CD4-positive, alpha-beta T cell treated with Interleukin-17A for 4 hours (primary cell): ENCODE results near the gene UFSP2.

Experiments used
- DNase-seq: peaks from one replicate; pipeline ENCODE4 v3.0.0-alpha.2; 2020; ENCODE audit warnings: mixed read lengths

The UFSP2 gene

DNA sequence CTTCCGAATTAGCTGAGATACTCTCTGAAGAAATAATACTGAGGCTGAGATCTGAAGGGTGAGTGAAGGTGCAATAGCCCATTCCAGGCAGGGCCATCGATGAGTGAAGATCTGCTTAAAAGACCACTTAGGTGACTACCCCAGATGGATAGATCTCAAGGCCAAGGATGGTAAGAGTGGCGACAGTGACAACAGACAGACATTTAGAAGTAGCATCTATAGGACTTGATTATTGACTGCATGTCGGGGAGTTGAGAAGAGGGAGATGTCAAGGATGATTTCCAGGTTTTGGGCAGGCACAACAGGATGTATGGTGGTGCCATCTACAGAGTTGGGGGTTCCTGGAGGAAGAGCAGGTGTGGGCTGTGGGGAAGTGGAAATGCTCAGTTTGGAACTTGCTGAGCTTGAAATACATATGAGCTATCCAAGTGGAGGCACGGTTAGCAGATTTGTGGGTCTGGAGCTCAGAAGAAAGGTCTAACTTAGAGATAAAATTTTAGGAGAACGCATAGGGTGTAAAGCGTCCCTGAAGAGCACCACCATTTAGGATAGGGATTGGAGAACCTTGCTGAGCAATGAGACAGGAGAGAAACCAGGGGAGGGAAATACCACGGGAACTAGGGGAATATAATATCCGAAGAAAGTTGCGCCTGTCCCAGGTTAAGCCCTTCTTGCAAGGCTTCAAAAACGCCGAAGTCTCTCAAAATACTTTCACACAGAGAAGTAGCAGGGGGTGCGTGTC lies 688 bp downstream of the UFSP2 start:
- DNase-seq, result peak; percentile 8

DNA sequence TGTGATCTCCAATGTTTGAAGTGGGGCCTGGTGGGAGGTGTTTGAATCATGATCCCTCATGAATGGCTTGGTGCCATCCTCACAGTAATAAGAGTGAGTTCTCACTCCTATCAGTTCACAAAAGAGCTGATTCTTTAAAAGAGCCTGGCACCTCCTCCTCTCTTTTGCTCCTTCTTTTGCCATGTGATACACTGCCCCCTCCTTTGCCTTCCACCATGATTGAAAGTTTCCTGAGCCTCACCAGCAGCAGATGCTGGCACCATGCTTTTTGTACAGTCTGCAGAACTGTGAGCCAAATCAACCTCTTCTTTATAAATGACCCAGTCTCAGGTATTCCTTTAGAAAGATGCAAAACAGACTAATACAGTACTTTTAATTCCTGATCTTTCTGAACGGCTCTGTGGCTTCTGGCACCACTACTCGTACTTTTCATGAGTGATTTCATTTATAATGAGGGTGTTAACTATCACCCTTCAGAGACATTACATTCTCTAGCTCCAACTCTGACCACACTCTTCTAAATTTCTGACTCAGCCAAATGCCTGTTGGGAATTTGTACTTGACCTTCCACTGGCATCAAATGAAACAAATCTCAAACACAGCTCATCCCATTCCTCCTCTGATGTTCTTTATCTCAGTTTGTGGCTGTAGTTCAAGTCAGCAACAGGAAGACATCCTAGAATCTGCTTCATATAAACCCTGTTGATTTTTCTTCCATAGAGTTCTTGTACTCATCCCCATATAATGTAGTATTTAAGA lies 4.2 kb downstream of the UFSP2 start:
- DNase-seq, result no peak

DNA sequence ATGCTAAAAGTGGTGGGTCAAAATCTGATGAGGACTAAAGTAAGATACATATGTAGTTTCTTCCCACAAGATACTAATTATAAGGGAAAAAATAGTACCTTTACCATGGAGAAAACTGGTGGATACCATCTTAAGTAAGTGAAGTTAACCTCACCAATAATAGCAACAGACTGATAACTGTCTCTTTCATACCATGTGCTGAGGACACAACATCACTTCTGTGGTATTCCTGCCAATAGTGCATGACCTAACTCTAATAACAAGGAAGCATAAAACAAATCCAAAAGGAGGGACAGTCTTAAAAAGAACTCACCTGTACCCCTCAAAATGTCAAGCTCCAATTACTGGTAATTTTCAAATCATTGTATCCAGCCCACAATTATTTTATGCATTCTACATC lies 8.8 kb downstream of the UFSP2 start:
- no peak for DNase-seq

DNA sequence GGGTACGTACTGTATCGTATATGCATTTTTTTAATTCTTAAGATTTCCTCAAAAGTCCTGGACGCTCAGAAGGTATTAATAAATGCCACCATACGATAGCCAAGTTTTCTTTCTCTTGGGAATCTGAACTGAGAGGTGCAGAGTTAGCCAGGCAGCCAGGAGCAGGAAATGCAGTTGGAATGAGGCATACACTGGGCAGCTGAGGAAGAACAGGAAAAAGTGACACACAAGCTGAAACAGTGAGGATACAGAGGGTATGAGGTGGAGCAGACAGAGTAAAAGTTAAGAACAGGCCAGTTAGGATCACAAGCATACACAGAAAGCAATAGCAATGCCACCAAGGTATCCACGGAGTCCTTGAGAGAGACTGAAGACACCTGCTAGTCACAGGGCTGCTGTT lies 13.4 kb downstream of the UFSP2 start:
- no peak for DNase-seq

DNA sequence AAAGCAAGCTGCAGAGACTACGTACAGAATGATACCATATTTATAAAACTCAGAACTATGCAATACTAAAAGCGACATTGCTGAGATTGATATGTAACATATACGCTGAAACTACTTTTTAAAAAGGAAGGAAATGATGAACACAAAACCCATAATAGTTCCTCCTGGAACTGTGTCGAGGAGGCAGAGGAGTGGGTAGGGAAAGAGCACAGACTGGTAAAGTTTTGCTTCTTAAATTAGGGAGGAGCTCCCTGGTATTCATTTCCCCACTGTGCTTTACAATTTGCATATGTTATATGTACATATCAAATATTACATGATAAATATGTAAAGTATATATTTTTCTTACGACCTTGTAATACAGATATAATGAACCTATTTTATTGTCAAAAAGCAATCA lies 13.9 kb downstream of the UFSP2 start:
- DNase-seq, result no peak

DNA sequence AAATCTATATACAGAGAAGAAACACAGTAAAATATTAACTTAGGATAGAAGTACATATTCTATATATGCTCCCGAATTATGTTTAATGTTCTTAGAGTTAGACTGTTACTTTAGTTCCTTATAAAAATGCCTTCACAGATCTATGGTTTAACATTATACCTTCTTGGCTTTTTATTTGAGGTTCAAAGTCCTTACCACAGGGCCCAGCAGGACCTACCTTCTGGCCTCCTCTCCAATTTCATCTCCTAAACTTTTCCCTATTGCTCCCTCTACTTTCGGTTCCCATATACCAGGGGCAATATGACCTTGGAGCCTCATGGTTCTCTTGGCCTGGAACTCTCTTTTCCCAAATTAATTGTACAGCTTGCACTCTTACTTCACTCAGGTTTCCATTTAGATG lies 17.3 kb downstream of the UFSP2 start:
- no peak for DNase-seq

DNA sequence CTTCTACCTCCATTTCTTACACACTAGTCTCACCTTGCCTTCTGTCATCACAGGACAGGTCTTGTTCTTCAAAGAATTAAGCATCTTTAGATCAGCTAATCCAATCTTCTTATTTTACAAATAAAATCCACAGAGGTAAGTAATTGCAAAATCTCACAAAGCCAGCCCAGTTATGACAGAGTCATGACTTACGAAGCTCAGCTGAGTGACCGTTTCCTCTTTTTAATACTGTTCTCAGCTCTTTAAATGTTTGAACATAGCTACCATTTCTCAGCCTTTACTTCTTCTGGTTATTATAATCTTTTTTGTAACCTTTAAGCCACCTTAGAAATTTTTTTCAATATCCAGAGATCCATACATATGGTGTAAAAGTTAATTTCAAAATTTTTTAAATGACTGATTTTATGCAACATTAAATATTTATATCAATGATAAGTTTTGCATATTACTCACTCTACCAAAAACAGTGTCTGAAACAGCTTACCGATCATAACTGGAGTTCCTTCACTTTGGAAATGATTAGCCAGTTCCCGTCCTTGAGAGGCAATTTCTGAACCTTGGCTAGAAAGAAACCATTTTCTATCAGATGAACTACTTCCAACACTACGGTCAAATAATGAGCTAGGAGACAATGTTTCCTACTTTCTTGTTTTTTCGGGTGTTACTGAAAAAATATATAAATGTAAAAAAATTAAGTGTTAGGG lies 20.3 kb downstream of the UFSP2 start:
- no peak for DNase-seq

DNA sequence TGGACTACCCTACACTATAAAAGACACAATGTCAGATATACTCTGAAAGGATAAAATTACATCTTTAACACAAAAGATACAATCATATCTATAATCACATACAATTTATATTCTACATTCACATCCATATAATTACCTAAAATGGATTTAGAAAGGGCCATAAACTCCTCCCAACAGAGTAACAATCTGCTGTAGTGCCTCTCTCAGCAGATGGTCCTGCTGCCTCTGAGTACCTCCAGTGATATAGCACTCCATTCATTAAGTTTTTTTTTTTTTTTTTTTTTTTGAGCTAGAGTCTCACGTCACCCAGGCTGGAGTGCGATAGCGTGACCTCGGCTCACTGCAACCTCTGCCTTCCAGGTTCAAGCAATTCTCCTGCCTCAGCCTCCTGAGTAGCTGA lies 21.7 kb downstream of the UFSP2 start:
- no peak for DNase-seq

DNA sequence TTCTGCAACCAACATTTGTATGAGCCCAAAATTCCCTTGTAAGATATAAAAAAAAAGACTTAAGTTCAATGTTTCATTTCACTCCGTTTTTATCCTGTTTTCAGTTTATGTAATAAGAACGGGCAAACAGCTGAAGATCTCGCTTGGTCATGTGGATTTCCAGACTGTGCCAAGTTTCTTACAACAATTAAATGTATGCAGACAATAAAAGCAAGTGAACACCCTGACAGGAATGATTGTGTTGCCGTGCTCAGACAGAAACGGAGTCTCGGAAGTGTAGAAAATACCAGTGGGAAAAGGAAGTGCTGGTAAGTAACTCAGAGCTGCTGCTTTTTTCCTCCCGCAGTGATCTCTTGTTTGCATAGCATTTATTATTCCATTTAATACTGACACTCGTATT lies 26.3 kb downstream of the UFSP2 start:
- DNase-seq, result no peak

DNA sequence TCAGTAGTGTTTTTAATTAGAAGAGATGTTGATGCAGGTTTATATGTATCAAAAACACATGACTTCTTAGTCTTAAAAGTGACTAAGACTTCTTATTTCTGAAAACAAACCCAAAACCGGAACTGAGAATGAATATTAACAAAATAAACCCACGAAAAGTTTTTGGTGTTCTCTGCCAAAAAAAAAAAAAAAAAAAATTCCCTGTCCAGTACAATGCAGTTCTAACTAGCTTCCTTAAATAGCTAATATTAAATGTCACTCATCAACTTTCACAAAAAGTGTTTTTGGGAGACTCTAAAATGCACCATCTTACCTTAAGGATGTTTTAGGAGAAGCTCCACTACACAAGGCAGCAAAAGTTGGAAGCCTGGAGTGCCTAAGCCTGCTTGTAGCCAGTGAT lies 27.1 kb downstream of the UFSP2 start:
- DNase-seq, result no peak

DNA sequence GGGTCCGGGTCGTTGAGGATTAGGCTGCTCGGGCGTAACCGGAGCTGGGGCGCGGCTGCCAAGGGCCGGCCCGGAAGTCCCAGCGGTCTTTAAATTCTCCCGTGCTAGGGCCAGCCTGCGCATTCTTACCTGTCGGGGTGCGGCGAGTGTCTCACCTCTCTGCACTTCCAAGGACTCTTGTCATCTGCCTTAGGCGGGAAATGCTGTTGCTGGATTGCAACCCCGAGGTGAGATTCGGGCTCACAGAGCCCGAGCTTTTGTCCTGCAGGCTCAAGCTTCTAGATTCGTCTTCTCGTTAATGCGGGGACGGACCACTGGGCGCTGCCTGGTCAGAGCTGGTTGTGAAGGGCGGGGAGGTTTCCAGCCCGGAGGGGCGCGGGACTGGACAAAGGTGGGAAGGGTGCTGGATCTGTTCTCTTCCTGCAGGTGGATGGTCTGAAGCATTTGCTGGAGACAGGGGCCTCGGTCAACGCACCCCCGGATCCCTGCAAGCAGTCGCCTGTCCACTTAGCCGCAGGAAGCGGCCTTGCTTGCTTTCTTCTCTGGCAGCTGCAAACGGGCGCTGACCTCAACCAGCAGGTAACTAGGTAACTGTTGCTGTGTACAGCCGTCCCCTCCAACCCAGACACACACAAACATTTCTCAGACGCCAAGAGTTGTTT lies 28.9 kb downstream of the UFSP2 start, which contains the start of gene ANKRD37:
Gene ANKRD37, plus strand, starts transcription at position 118 of the 662 bp plus-strand sequence. Its CDS starts 83 bp downstream, at position 201.
- DNase-seq, result no peak

DNA sequence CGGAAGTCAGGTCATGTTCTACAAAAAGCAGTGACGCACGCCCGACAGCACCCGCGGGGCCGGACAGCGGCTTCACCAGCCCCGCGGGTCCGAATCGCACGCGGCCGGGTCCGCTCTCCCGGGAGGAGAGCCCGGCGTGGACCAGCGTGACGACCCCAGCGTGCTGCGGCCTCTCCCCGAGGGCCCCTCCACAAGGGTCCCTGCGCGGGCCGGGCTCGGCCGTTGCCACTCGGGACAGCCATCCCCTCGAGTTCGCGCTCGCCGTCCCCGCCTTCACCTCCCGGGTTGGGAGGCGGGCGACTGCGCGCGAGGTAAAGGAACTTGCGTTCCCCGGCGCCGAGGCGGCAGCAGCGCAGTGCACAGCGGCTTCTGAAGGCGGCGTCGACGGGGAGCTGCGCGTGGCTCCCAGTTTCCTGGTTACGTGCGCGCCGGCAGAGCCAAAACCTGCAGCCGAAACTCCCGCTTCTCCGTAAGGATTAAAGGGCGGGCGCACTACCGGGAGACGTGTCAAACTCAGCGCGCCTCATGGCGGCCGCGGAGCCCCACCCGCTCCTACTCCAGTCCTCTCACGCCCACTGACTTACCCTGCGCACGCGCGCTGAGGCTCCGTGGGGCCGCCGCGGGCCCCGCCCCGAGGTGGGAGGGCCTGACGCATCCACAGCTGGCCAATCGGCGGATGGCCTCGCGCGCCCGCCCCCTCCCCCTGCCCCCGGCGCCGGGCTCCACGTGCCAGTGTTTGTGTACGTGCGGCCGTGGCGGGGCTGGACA lies 29.6 kb downstream of the UFSP2 start:
- peak; percentile 96 for DNase-seq

DNA sequence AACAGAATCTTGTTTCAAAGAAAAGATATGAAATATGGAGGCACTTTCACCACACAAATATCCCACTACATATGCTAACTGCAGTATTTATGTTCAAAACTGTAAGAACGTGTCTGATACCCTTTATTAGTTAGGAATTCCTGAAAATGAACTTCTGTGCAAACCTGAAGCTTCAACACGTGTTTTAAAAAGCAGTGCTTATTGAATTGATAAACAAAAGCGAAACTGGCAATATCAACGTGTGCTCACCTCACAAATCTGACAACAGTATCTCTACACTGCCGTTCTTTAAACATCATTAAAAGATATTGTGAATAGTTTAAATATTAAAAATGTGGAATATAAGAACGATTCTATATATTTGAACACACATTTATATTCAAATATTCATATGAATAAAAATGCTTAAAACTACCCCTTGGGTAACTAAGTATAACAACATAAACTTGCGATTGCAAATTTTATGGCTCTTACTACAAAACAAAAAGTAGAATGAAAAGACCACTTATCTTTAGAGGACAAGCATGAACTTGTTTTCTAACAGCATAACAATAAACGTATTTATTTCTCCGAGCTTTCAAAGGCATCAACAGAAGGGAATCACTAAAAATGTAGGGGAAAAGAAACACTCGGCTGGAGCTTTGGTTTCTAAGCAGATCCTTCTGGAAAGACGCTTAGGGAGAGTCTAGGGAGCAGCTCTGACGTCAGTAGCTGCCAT lies 30.4 kb downstream of the UFSP2 start, which contains the start of gene LRP2BP:
Gene LRP2BP, minus strand, starts transcription at position 687 of the 718 bp plus-strand sequence. CDS start 17,738 bp downstream, outside the sequence.
- no peak for DNase-seq

DNA sequence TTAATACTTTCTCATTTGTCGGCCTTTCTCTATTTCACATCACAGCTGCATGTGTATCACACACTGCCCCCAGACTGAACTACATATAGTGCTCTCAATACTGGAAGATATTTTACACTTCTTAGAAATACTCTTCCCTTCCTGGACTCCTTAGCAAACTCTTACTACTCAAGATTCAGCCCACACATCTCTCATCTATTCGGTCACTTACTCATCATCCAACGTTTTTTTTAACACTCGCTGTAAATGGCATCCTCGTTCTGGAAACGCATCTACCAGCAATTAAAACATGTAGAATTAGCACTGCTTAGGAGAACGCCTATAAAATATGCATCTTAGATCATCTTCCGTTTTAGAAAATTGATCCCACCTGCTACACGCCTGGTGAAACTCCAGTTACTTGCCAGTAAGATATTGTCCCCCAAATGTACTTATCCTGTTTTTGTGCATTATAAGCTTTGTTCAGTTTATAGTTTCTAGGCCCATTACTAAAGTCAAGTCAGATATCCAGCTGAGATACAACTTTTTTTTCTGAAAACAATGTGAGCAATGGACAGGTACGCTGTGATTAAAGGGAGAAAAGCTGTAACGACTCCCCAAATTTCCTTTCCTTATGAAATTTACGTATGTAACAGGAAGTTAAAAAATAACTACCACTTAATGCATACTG lies 31.1 kb downstream of the UFSP2 start:
- no peak for DNase-seq

DNA sequence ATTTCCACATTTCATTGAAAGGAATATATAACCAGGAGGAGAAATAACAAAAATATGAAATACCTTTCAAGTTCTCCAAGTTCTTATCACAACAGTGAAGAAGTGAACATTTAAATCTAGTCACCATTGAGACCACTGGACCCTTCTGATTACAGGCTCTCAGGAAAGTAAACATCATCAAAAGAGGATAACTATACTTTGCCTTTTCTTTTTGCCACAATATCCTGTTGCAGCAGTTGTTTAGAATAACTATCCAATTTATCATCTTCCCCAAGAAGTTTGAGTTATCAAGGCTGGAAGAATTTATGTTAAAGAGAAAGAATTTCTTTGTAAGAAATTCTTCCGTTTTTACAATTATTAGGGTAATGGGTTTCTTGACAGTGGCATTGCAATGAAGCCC lies 33.6 kb downstream of the UFSP2 start:
- no peak for DNase-seq

DNA sequence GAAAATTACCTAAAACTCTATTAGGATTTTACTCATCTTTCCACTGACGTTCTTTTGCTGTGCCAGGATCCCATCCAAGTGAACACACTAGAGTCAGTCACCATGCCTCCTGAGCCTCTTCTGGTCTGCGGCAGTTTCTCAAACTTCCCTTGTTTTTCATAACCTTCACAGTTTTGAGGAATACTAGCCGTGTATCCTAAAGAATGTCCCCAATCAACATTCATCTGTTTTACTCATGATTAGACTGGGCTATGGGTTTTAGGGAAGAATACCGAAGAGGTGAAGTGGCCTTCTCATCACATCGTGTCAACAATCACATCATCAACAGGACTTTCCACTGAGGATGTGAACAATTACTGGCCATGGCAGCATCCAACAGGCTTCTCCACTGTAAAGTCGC lies 34.8 kb downstream of the UFSP2 start:
- DNase-seq, result no peak

DNA sequence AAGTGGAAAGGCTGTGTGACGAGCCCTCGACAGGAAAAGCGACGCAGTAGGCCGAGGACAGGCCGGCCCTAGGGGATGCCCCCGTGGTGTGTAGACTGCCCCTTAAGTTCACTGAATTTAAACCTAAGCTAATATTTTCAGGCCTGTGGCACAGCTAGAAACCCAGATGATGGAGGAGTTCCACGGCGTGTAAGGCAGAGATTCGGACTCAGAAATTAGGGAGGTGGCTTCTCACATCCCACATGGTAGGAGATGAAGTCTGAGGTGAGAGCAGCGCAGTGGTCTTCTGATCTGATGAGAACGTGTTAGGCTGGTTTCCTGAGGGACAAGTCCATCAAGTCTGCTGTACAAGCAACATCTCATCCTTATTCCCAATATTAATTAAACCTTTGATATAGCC lies 37.8 kb downstream of the UFSP2 start:
- DNase-seq, result no peak

DNA sequence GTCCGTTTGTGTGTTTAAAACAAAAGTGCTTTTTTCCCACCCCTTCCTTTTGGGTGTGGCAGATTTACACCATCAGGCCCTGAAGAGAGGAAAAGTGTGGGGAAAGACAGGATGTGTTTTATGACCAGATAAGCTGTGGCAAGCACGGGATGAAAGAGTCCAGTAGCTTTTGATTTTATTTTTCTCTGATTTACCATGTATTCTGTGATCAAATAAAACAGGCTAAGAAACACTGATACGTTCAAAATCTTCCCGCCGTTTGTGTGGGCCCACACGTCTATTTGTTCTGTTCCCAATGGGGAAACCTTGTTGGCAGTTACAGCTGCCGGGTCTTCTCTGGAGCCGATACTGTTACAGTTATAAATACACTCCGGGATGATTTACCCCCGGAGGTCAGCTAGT lies 40.8 kb downstream of the UFSP2 start:
- no peak for DNase-seq

DNA sequence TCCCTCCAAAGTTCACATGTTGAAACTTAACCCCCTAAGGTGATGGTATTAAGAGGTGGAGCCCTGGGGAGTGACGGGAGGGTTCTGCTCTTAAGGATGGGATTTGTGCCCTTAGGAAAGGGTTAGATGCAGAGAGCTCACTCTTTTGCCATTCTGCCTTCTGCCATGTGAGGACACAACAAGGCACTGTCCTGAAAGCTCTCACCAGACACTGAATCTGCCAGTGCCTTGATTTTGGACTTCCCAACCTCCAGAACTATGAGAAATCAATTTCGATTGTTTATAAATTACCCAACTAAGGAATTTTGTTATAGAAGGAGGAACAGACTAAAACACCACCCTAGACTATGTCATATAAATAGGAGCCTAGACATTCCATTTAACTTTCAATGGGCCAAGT lies 41.7 kb downstream of the UFSP2 start:
- DNase-seq, result no peak

DNA sequence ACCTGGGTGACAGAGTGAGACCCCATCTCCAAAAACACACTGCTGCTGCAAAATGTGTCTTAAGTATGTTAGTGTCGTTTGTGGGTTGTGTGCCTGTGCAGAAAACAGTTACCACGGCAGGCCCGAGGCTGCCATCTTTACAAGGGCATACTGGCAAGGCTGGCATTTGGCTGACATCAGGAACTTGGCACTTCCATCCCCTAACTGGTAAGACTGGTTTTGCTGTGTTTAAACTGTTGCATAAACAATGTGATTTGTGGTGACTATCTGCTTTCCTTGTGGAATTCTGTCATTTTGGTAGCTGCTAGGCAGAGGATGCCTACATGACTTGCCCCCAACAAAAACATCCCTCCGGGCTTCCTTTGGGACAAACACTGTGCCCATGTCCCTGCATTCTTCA lies 42.3 kb downstream of the UFSP2 start:
- no peak for DNase-seq

DNA sequence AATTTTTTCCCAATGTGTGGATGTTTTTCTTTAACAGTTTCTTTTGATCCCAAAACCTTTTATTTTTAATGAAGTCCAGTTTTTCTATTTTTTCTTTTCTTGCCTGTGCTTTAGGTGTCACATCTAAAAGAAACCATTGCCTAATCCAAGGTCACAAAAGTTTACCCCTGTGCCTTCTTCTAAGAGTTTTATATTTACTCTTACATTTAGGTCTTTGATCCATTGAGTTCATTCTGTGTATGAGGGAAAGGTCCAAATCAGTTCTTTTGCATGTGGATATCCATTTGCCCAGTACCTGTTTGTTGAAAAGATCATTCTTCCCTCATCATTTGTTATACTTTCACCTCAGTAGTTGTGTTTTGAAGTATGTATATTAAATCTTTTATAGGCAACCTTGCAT lies 43.0 kb downstream of the UFSP2 start:
- no peak for DNase-seq
